KMS-11 (cell line): ENCODE measurements around the gene TGDS.
"Not testable (repeated sequence)": the region's sequence is repeated elsewhere in the genome, so short reads cannot be mapped to it uniquely, and the experiment has no call there.

Experiments used
- H2AFZ ChIP-seq: fragments of 200-600 bp; sonication (generic); 2 replicates; pipeline ENCODE4 v1.6.1; 2016; ENCODE audit warnings: antibody characterized with exemption, mixed run types, low read depth
- H3K27ac ChIP-seq: fragments of 200-600 bp; sonication (generic); 2 replicates; pipeline ENCODE4 v1.6.1; 2016; ENCODE audit warnings: mild to moderate bottlenecking, mixed run types
- H3K27me3 ChIP-seq: fragments of 200-600 bp; sonication (generic); 2 replicates; pipeline ENCODE4 v1.6.1; 2017; ENCODE audit warnings: mild to moderate bottlenecking, low read depth, mixed run types, moderate library complexity; ENCODE audit not compliant: insufficient read depth
- H3K36me3 ChIP-seq: fragments of 200-600 bp; sonication (generic); 2 replicates; pipeline ENCODE4 v1.6.1; 2017; ENCODE audit warnings: mild to moderate bottlenecking, mixed run types; ENCODE audit not compliant: insufficient read depth
- H3K4me1 ChIP-seq: fragments of 200-600 bp; sonication (generic); 2 replicates; pipeline ENCODE4 v1.6.1; 2016; ENCODE audit warnings: mild to moderate bottlenecking, low read depth, mixed run types; ENCODE audit not compliant: poor library complexity, severe bottlenecking
- H3K4me2 ChIP-seq: fragments of 200-600 bp; sonication (generic); 2 replicates; pipeline ENCODE4 v1.7.0; 2016; ENCODE audit warnings: mild to moderate bottlenecking, mixed run types
- H3K4me3 ChIP-seq: fragments of 200-600 bp; sonication (generic); IDR thresholded peaks from 2 replicates; pipeline ENCODE4 v1.6.1; 2017; ENCODE audit warnings: low read depth, low read length, mixed read lengths; ENCODE audit not compliant: insufficient read depth
- H3K79me2 ChIP-seq: fragments of 200-600 bp; sonication (generic); 2 replicates; pipeline ENCODE4 v1.6.1; 2016; ENCODE audit warnings: low read depth, mixed run types; ENCODE audit not compliant: insufficient read depth
- H3K9ac ChIP-seq: fragments of 200-600 bp; sonication (generic); 2 replicates; pipeline ENCODE4 v1.6.1; 2016; ENCODE audit warnings: mild to moderate bottlenecking, mixed run types
- H4K20me1 ChIP-seq: fragments of 200-600 bp; sonication (generic); 2 replicates; pipeline ENCODE4 v1.6.1; 2016; ENCODE audit warnings: mild to moderate bottlenecking, mixed run types; ENCODE audit not compliant: insufficient read depth
- CTCF ChIP-seq: fragments of 200-600 bp; sonication (generic); conservative IDR thresholded peaks from 2 replicates; pipeline ENCODE4 v1.6.1; 2017; ENCODE audit warnings: low read depth, mild to moderate bottlenecking, antibody characterized with exemption, low read length, moderate library complexity, mixed read lengths

Gene TGDS

GRCh38 chr13:94636942-94637578, 41.1 kb upstream of the TGDS start:
- Histone ChIP-seq H2AFZ (no peak overlapping the region), H4K20me1 (no peaks in the 10 kb centered on the region), H3K4me3 (no peak overlapping the region), H3K27me3 (no peaks in the 10 kb centered on the region), H3K4me2 (no peak overlapping the region), H3K4me1 (no peaks in the 10 kb centered on the region), H3K79me2 (no peaks in the 10 kb centered on the region), H3K27ac (no peak overlapping the region), H3K9ac (no peak overlapping the region), H3K36me3 (no peaks in the 10 kb centered on the region)
- TF ChIP-seq CTCF = no peak

DNA sequence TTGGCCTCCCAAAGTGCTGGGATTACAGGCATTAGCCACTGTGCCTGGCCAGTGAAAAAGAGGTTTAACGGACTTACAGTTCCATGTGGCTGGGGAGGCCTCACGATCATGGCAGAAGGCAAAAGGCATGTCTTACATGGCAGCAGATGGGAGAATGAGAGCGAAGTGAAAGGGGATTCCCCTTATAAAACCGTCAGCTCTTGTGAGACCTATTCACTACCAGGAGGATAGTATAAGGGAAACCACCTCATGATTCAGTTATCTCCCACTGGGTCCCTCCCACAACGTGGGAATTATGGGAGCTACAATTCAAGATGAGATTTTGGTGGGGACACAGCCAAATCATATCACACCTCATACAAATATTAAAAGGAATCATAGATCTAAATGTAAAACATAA, 40.1 kb upstream of the TGDS start:
- not testable (repeated sequence) for H3K9ac ChIP-seq, H3K4me2 ChIP-seq, H3K36me3 ChIP-seq, H3K27ac ChIP-seq, H3K4me1 ChIP-seq, H3K27me3 ChIP-seq, H2AFZ ChIP-seq, H4K20me1 ChIP-seq, H3K4me3 ChIP-seq, H3K79me2 ChIP-seq

- Histone ChIP-seq H4K20me1 (no peaks in the 10 kb centered on the region), H3K27ac (no peak overlapping the region), H3K4me3 (no peak overlapping the region), H3K27me3 (no peaks in the 10 kb centered on the region), H3K9ac (no peak overlapping the region), H3K4me2 (no peak overlapping the region), H3K4me1 (no peaks in the 10 kb centered on the region), H3K36me3 (no peaks in the 10 kb centered on the region), H3K79me2 (no peaks in the 10 kb centered on the region), H2AFZ (no peak overlapping the region)
- TF ChIP-seq CTCF = no peak
Observed at GRCh38 chr13:94632226-94632980, 36.5 kb upstream of the TGDS start.

DNA sequence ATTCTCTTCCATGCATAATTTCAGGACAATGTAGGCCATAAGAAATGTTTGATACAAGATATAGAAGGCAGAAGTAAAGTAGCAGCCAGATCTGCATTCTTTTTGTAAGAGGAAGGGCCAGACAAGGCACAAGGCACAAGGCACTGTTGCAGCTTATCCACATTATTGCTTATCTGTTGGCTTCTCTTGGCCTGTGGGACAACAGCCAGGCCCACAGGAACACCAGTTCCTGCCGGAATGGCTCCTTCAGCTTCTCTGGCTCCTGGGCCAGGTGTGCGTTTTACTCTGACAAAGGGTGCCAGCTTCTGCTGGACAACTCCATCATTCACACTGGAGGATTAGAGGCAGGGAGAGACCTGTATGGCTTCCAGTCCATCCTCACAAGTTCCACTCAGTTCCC, 34.9 kb upstream of the TGDS start:
- no peaks in the 10 kb centered on the region for H3K27me3 ChIP-seq
- no peak overlapping the region for H2AFZ ChIP-seq
- no peaks in the 10 kb centered on the region for H3K36me3 ChIP-seq
- no peak for TF ChIP-seq CTCF
- no peak overlapping the region for H3K4me2 ChIP-seq
- H3K79me2 ChIP-seq = no peaks in the 10 kb centered on the region
- no peaks in the 10 kb centered on the region for H3K4me1 ChIP-seq
- H3K27ac ChIP-seq = no peak overlapping the region
- H4K20me1 ChIP-seq = no peaks in the 10 kb centered on the region
- no peak overlapping the region for H3K4me3 ChIP-seq
- H3K9ac ChIP-seq = no peak overlapping the region

DNA sequence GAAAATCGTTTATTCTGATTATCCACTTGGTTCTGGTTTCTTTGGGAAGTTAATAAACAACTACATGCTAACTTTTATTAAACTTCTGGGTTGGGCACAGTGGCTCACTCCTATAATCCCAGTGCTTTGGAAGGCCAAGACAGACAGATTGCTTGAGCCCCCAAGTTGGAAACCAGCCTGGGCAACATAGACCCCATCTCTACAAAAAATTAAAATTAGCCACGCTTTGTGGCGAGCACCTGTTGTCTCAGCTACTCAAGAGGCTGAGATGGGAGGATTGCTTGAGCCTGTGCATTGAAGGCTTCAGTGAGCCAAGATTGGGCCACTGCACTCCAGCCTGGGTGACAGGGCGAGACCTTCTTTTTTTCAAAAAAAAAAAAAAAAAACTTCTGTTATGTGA, 27.4 kb upstream of the TGDS start:
- no peaks in the 10 kb centered on the region for H3K4me1 ChIP-seq
- no peaks in the 10 kb centered on the region for H3K36me3 ChIP-seq
- H3K9ac ChIP-seq = no peak overlapping the region
- no peaks in the 10 kb centered on the region for H3K79me2 ChIP-seq
- H4K20me1 ChIP-seq = no peaks in the 10 kb centered on the region
- no peak overlapping the region for H3K27ac ChIP-seq
- no peak overlapping the region for H2AFZ ChIP-seq
- no peak overlapping the region for H3K4me2 ChIP-seq
- no peaks in the 10 kb centered on the region for H3K27me3 ChIP-seq
- no peak for TF ChIP-seq CTCF
- H3K4me3 ChIP-seq = no peak overlapping the region
